Astrocyte of the spinal cord (primary cell): Measurements from ENCODE around the gene PCDHGA1.
"Not testable (repeated sequence)": the region's sequence is repeated elsewhere in the genome, so short reads cannot be mapped to it uniquely, and the experiment has no call there.

ENCODE experiments used
- DNase-seq: peaks from one replicate; pipeline ENCODE4 v3.0.0; 2011; ENCODE audit warnings: low read depth, low spot score
- H3K4me3 ChIP-seq: 2 replicates; pipeline ENCODE4 v1.5.1; 2011; ENCODE audit warnings: low read depth, mild to moderate bottlenecking, low read length, moderate library complexity
- in situ Hi-C: cut with HindIII; loops from 2 replicates; pipeline ENCODE4 v1.10.0; 2017; ENCODE audit warnings: low sequenced_read_pairs
- TF ChIP-seq, protein P1 (sequence below): IDR thresholded peaks from 2 replicates; pipeline ENCODE4 v1.5.1; 2012; ENCODE audit warnings: low read depth, mild to moderate bottlenecking, low read length, inconsistent platforms

The PCDHGA1 gene

GRCh38 chr5:141384471-141385267, 54.4 kb downstream of the PCDHGA1 start:
- H3K4me3 ChIP-seq: no peak overlapping the region
- no peak for DNase-seq
- TF ChIP-seq, protein P1, sequence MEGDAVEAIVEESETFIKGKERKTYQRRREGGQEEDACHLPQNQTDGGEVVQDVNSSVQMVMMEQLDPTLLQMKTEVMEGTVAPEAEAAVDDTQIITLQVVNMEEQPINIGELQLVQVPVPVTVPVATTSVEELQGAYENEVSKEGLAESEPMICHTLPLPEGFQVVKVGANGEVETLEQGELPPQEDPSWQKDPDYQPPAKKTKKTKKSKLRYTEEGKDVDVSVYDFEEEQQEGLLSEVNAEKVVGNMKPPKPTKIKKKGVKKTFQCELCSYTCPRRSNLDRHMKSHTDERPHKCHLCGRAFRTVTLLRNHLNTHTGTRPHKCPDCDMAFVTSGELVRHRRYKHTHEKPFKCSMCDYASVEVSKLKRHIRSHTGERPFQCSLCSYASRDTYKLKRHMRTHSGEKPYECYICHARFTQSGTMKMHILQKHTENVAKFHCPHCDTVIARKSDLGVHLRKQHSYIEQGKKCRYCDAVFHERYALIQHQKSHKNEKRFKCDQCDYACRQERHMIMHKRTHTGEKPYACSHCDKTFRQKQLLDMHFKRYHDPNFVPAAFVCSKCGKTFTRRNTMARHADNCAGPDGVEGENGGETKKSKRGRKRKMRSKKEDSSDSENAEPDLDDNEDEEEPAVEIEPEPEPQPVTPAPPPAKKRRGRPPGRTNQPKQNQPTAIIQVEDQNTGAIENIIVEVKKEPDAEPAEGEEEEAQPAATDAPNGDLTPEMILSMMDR: no peak
- in situ Hi-C loops: no loop called here

GRCh38 chr5:141387557-141388311, 57.4 kb downstream of the PCDHGA1 start, which contains the start of gene PCDHGB4:
TSS of gene PCDHGB4 (plus strand) at chr5:141387698. CDS start at chr5:141387885, 187 bp downstream.
- in situ Hi-C loops: not testable (repeated sequence)
- DNase-seq: peak; percentile 55
- TF ChIP-seq, protein P1: peak; percentile 53
- H3K4me3 ChIP-seq: peak within 1 kb of the TSS; percentile 33

DNA sequence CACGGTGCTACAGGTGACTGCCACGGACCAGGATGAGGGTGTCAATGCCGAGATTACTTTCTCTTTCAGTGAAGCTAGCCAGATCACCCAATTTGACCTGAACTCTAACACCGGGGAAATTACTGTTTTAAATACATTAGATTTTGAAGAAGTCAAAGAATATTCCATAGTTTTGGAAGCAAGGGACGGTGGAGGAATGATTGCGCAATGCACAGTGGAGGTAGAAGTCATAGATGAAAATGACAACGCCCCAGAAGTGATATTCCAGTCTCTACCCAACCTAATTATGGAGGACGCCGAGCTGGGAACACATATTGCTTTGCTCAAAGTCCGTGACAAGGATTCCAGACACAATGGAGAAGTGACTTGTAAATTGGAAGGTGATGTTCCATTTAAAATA, 58.3 kb downstream of the PCDHGA1 start:
- no peak overlapping the region for H3K4me3 ChIP-seq
- TF ChIP-seq, protein P1: no peak
- in situ Hi-C loops: no loop called here
- no peak for DNase-seq

- DNase-seq: no peak
- in situ Hi-C loops: no loop called here
- TF ChIP-seq, protein P1: no peak
- no peak overlapping the region for H3K4me3 ChIP-seq
These were observed 59.1 kb downstream of the PCDHGA1 start for GRCh38 chr5:141389153-141390042.

DNA sequence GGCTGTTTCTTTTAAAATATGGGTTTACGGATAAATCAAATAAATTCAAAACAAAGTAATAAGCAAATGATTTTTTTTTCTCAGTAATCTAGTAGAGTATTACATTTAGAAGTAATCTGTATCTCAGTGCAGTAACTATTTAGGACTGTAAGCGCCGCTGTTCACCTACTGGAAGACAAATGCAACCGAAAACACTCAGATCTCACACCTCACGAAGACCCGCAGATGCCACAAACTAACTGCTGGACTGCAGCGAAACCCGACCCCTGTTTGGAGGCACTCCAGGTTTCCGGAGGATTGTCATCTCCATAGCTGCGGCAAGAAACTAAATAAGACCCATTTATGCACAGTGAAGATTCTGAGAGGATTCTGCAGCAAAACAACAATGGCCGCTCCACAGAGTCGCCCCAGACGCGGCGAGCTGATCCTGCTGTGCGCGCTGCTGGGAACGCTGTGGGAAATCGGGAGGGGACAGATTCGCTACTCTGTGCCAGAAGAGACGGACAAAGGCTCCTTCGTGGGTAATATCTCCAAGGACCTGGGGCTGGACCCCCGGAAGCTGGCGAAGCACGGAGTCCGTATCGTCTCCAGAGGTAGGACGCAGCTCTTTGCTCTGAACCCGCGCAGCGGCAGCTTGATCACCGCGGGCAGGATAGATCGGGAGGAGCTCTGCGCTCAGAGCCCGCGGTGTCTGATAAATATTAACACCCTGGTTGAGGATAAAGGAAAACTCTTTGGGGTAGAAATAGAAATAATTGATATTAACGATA, 62.3 kb downstream of the PCDHGA1 start, which contains the start of gene PCDHGA8:
Gene PCDHGA8, plus strand, starts transcription at position 205 of the 770 bp plus-strand sequence. Its CDS starts 181 bp downstream, at position 386.
- in situ Hi-C loops: no loop called here
- TF ChIP-seq, protein P1: peak; percentile 13
- DNase-seq: no peak
- no peak within 1 kb of the TSS for H3K4me3 ChIP-seq
